ENCODE results near the gene NTSR1.

The NTSR1 gene

GRCh38 chr20:62710886-62711702 lies 2.5 kb downstream of the NTSR1 start:
- H3K27ac ChIP-seq (ENCODE audit: low read depth, low read length) = no peak overlapping the region
- no peak overlapping the region for H3K4me2 ChIP-seq (ENCODE audit: low read length)
- H3K9me2 ChIP-seq (replicated peaks; ENCODE audit: control insufficient read depth, low read length) = no peaks in the 10 kb centered on the region
- H3K4me3 ChIP-seq (ENCODE audit: low read length) = no peak overlapping the region
- no peaks in the 10 kb centered on the region for H3K4me1 ChIP-seq (ENCODE audit: control insufficient read depth, low read length)
- no peaks in the 10 kb centered on the region for H3K27me3 ChIP-seq (ENCODE audit: control insufficient read depth, low read length)
- no peaks in the 10 kb centered on the region for H3K9me3 ChIP-seq (ENCODE audit: control insufficient read depth, insufficient read depth, low read length)
- no peaks in the 10 kb centered on the region for H3K79me2 ChIP-seq (ENCODE audit: control insufficient read depth, low read length)
- H3F3A ChIP-seq (ENCODE audit: control insufficient read depth, insufficient read depth) = no peaks in the 10 kb centered on the region
- H4K20me1 ChIP-seq (ENCODE audit: control insufficient read depth, insufficient read depth, low read depth, low read length) = no peaks in the 10 kb centered on the region
- TF ChIP-seq EZH2phosphoT487 (IDR thresholded peaks at IDR 0.05; ENCODE audit: borderline replicate concordance, low read length) (no peak), CTCF (IDR thresholded peaks at IDR 0.05; ENCODE audit: low read depth, low read length, poor library complexity, severe bottlenecking) (no peak)
- H3K36me3 ChIP-seq (ENCODE audit: control insufficient read depth, low read length) = no peaks in the 10 kb centered on the region

- no peaks in the 10 kb centered on the region for H3K4me1 ChIP-seq (ENCODE audit: control insufficient read depth, low read length)
- H4K20me1 ChIP-seq (ENCODE audit: control insufficient read depth, insufficient read depth, low read depth, low read length) = no peaks in the 10 kb centered on the region
Measured at GRCh38 chr20:62711703-62712101, 3.1 kb downstream of the NTSR1 start.

GRCh38 chr20:62712606-62713005 lies 4.0 kb downstream of the NTSR1 start:
- no peak for TF ChIP-seq CTCF (IDR thresholded peaks at IDR 0.05; ENCODE audit: low read depth, low read length, poor library complexity, severe bottlenecking)
- no peak for TF ChIP-seq EZH2phosphoT487 (IDR thresholded peaks at IDR 0.05; ENCODE audit: borderline replicate concordance, low read length)
- no peak overlapping the region for H3K4me3 ChIP-seq (ENCODE audit: low read length)

More at GRCh38 chr20:62711703-62712101, 3.1 kb downstream of the NTSR1 start:
- Histone ChIP-seq H3F3A (ENCODE audit: control insufficient read depth, insufficient read depth) (no peaks in the 10 kb centered on the region), H3K27me3 (ENCODE audit: control insufficient read depth, low read length) (no peaks in the 10 kb centered on the region), H3K4me3 (ENCODE audit: low read length) (no peak overlapping the region), H3K4me2 (ENCODE audit: low read length) (no peak overlapping the region), H3K9me3 (ENCODE audit: control insufficient read depth, insufficient read depth, low read length) (no peaks in the 10 kb centered on the region), H3K36me3 (ENCODE audit: control insufficient read depth, low read length) (no peaks in the 10 kb centered on the region), H3K9me2 (replicated peaks; ENCODE audit: control insufficient read depth, low read length) (no peaks in the 10 kb centered on the region), H3K27ac (ENCODE audit: low read depth, low read length) (no peak overlapping the region), H3K79me2 (ENCODE audit: control insufficient read depth, low read length) (no peaks in the 10 kb centered on the region)
- TF ChIP-seq EZH2phosphoT487 (IDR thresholded peaks at IDR 0.05; ENCODE audit: borderline replicate concordance, low read length) (no peak), CTCF (IDR thresholded peaks at IDR 0.05; ENCODE audit: low read depth, low read length, poor library complexity, severe bottlenecking) (no peak)

More at GRCh38 chr20:62712606-62713005, 4.0 kb downstream of the NTSR1 start:
- no peaks in the 10 kb centered on the region for H3K79me2 ChIP-seq (ENCODE audit: control insufficient read depth, low read length)
- H3K9me3 ChIP-seq (ENCODE audit: control insufficient read depth, insufficient read depth, low read length) = no peaks in the 10 kb centered on the region
- H3K9me2 ChIP-seq (replicated peaks; ENCODE audit: control insufficient read depth, low read length) = no peaks in the 10 kb centered on the region
- no peaks in the 10 kb centered on the region for H4K20me1 ChIP-seq (ENCODE audit: control insufficient read depth, insufficient read depth, low read depth, low read length)
- H3K4me1 ChIP-seq (ENCODE audit: control insufficient read depth, low read length) = no peaks in the 10 kb centered on the region
- no peak overlapping the region for H3K4me2 ChIP-seq (ENCODE audit: low read length)
- H3F3A ChIP-seq (ENCODE audit: control insufficient read depth, insufficient read depth) = no peaks in the 10 kb centered on the region
- H3K27ac ChIP-seq (ENCODE audit: low read depth, low read length) = no peak overlapping the region
- no peaks in the 10 kb centered on the region for H3K36me3 ChIP-seq (ENCODE audit: control insufficient read depth, low read length)
- H3K27me3 ChIP-seq (ENCODE audit: control insufficient read depth, low read length) = no peaks in the 10 kb centered on the region

All from DOHH2 (cell line).